Ovary (tissue), 3 donors: ENCODE data around the gene NT5DC3.

Experiments
- POLR2A ChIP-seq: fragments of 450-650 bp; IDR thresholded peaks from one replicate; pipeline ENCODE4 v1.6.1; 2017; ENCODE audit warnings: antibody characterized with exemption, mild to moderate bottlenecking, moderate library complexity
- TF ChIP-seq, protein P1 (sequence below), 3 donors: fragments of 450-650 bp in 2 of 3; fragments of 200-600 bp in 1 of 3; IDR thresholded peaks; one replicate each; pipeline versions ENCODE4 v1.5.1 to v1.8.0; 2016 to 2022; ENCODE audit warnings: antibody characterized with exemption in 3 of 3, mild to moderate bottlenecking in 1 of 3
- donor health status: DM: no; HTN: no; CAD: no.

DNA sequence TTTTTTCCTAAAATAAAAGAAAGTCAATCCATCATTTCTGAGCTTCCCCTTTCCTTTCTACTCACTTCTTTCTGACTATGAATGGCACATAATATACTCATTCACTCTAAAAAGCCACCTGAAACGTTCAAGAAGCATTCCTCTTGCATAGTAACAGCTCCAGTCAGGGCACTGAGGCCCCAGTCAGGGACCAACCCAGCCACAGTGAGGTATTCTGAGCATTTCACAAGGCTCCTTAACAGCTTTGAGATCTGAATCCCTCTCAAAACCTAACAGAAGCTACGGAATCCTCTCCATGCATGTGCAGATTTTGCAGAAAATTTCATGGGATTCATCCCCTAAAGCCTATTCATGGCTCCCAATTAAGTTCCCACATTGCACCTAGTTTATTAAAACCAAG lies 23.2 kb downstream of the NT5DC3 start:
- no peak for TF ChIP-seq POLR2A
- TF ChIP-seq, protein P1, sequence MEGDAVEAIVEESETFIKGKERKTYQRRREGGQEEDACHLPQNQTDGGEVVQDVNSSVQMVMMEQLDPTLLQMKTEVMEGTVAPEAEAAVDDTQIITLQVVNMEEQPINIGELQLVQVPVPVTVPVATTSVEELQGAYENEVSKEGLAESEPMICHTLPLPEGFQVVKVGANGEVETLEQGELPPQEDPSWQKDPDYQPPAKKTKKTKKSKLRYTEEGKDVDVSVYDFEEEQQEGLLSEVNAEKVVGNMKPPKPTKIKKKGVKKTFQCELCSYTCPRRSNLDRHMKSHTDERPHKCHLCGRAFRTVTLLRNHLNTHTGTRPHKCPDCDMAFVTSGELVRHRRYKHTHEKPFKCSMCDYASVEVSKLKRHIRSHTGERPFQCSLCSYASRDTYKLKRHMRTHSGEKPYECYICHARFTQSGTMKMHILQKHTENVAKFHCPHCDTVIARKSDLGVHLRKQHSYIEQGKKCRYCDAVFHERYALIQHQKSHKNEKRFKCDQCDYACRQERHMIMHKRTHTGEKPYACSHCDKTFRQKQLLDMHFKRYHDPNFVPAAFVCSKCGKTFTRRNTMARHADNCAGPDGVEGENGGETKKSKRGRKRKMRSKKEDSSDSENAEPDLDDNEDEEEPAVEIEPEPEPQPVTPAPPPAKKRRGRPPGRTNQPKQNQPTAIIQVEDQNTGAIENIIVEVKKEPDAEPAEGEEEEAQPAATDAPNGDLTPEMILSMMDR (IDR thresholded peaks at IDR 0.05), result no peak
